ENCODE measurements around the gene SYNM. TPM values are rescaled to one million over a fixed set of nuclear protein-coding genes. Genes with fewer than 3 reads are reported as not detected.

The SYNM gene
- polyA plus RNA-seq, 1 experiment, result 3.2 TPM

DNA sequence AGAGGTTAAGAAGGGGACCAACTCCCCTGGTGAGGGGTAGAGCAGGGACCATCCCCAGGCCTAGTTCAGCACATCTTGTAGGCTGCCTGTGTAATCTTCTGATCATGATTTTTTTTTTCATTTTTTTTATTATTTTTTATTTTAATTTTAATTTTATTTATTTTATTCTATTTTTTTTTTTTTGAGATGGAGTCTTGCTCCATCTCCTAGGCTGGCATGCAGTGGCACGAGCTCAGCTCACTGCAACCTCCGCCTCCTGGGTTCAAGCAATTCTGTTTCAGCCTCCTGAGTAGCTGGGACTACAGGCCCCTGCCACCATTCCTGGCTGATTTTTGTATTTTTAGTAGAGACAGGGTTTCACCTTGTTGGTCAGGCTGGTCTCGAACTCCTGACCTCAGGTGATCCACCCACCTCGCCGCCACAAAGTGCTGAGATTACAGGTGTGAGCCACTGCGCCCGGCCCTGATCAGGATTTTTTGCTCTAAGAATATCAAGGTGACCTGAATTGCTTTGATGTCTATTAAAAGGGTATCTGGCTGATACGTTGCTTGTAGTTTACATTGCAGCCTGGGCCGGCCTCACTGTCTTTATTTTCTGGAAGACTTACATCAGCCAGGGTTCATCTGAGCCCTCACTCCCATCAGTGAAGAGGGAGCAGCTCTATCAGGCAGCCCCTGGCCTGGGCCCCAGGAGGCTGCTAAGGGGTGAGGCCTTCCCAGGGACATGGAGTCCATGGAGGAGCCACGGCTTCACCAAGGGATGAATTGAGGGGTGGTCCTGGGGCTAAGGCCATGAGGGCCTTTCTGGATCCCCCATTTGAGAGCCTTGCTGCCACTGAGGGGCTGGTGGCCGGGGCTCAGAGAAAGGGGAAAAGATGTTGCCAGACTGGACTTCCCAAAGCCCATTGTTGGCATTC is 10.7 kb downstream of the SYNM start:
- TF ChIP-seq, protein P1, sequence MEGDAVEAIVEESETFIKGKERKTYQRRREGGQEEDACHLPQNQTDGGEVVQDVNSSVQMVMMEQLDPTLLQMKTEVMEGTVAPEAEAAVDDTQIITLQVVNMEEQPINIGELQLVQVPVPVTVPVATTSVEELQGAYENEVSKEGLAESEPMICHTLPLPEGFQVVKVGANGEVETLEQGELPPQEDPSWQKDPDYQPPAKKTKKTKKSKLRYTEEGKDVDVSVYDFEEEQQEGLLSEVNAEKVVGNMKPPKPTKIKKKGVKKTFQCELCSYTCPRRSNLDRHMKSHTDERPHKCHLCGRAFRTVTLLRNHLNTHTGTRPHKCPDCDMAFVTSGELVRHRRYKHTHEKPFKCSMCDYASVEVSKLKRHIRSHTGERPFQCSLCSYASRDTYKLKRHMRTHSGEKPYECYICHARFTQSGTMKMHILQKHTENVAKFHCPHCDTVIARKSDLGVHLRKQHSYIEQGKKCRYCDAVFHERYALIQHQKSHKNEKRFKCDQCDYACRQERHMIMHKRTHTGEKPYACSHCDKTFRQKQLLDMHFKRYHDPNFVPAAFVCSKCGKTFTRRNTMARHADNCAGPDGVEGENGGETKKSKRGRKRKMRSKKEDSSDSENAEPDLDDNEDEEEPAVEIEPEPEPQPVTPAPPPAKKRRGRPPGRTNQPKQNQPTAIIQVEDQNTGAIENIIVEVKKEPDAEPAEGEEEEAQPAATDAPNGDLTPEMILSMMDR (IDR thresholded peaks at IDR 0.05; ENCODE audit: low read depth, low read length), result no peak
- Histone ChIP-seq H3K4me3 (ENCODE audit: low read depth, low read length) (no peak overlapping the region), H3K27ac (ENCODE audit: low read depth, low read length) (no peak overlapping the region), H3K27me3 (ENCODE audit: control insufficient read depth, insufficient read depth, low read length) (no peaks in the 10 kb centered on the region), H3K9me3 (ENCODE audit: control insufficient read depth, insufficient read depth, low read length) (no peaks in the 10 kb centered on the region; the same call in 1 of the 2 replicates)
- ChIA-PET POLR2A (no interaction called here), CTCF (interaction anchor here (2.1 kb wide), 1 partner anchor 15 kb away, joined by 7 read pairs; no protein-coding TSS in a partner anchor)
- DNase-seq (ENCODE audit: low read depth, low spot score), result no peak

- no peak overlapping the region for H3K4me3 ChIP-seq (ENCODE audit: low read depth, low read length)
- ChIA-PET CTCF (interaction anchor here (1.1 to 2.1 kb wide), 2 partner anchors 17 to 96 kb away, joined by 4 to 7 read pairs; no protein-coding TSS in a partner anchor), POLR2A (no interaction called here)
- H3K9me3 ChIP-seq (ENCODE audit: control insufficient read depth, insufficient read depth, low read length), result no peaks in the 10 kb centered on the region; the same call in 1 of the 2 replicates
- no peak for DNase-seq (ENCODE audit: low read depth, low spot score)
- TF ChIP-seq, protein P1 (IDR thresholded peaks at IDR 0.05; ENCODE audit: low read depth, low read length), result no peak
- H3K27ac ChIP-seq (ENCODE audit: low read depth, low read length), result no peak overlapping the region
- H3K27me3 ChIP-seq (ENCODE audit: control insufficient read depth, insufficient read depth, low read length), result no peaks in the 10 kb centered on the region
Observed at GRCh38 chr15:99117111-99117510, 12.2 kb downstream of the SYNM start.

GRCh38 chr15:99117563-99118257 is 12.8 kb downstream of the SYNM start:
- ChIA-PET CTCF (interaction anchor here (0.5 to 2.1 kb wide), 3 partner anchors 14 to 95 kb away, joined by 3 to 7 read pairs (median 4); no protein-coding TSS in a partner anchor), POLR2A (no interaction called here)
- DNase-seq (ENCODE audit: low read depth, low spot score), result no peak
- Histone ChIP-seq H3K27me3 (ENCODE audit: control insufficient read depth, insufficient read depth, low read length) (no peaks in the 10 kb centered on the region), H3K4me3 (ENCODE audit: low read depth, low read length) (no peak overlapping the region), H3K9me3 (ENCODE audit: control insufficient read depth, insufficient read depth, low read length) (no peaks in the 10 kb centered on the region; the same call in 1 of the 2 replicates), H3K27ac (ENCODE audit: low read depth, low read length) (no peak overlapping the region)
- TF ChIP-seq, protein P1 (IDR thresholded peaks at IDR 0.05; ENCODE audit: low read depth, low read length), result no peak

DNA sequence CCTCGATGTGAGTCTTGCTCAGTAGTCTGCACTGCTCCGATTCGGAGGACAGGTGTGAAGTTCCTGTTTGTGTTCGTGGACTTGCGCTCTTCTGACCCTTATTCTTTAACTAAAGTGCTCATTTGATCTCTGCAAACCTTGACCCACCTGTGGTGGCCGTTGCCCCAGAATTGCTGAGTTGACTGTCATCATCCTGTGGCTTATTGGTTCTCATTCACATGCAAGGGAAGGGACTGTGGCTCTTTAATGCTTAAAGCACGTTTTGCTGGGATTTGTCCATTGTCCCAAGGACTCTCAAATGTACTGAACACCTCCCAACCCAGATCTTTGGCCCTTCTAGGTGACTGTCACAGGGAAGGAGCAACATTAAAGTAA is 13.4 kb downstream of the SYNM start:
- no peak for DNase-seq (ENCODE audit: low read depth, low spot score)
- CTCF ChIA-PET, result interaction anchor here (1.1 kb wide), 1 partner anchor 95 kb away, joined by 4 read pairs; no protein-coding TSS in a partner anchor

More for the DNA sequence above, 13.4 kb downstream of the SYNM start:
- POLR2A ChIA-PET, result no interaction called here
- Histone ChIP-seq H3K27ac (ENCODE audit: low read depth, low read length) (no peak overlapping the region), H3K27me3 (ENCODE audit: control insufficient read depth, insufficient read depth, low read length) (no peaks in the 10 kb centered on the region), H3K4me3 (ENCODE audit: low read depth, low read length) (no peak overlapping the region), H3K9me3 (ENCODE audit: control insufficient read depth, insufficient read depth, low read length) (no peaks in the 10 kb centered on the region; the same call in 1 of the 2 replicates)
- TF ChIP-seq, protein P1 (IDR thresholded peaks at IDR 0.05; ENCODE audit: low read depth, low read length), result no peak
